ENCODE measurements around the gene RHOU.

DNA sequence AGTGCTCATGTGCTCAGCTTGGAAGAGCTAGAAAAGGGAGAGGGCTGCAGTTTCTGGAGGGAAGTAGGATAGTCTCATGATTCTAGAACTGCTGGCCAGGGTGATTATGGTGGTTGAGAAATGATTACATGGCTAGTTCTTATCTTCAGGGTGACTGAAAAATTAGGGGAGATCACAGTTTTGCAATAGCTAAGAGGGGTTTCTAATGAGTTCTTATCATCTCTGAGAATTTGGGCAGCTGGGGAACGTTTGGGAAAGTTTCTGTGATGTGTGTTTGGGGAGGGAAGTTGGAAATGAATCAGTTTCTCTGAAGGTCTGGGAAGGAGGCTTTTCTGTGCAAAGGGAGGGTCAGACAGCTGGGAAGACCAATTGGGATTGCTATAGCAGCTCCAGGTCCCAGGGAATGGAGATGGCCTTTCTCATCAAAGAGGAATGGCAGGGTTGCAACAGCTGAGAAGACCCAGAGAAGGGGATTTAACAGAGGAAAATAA, 7.6 kb upstream of the RHOU start:
- no peak for TF ChIP-seq EZH2 (IDR thresholded peaks at IDR 0.05; ENCODE audit: low read length, missing control alignments)
- TF ChIP-seq, protein P1, sequence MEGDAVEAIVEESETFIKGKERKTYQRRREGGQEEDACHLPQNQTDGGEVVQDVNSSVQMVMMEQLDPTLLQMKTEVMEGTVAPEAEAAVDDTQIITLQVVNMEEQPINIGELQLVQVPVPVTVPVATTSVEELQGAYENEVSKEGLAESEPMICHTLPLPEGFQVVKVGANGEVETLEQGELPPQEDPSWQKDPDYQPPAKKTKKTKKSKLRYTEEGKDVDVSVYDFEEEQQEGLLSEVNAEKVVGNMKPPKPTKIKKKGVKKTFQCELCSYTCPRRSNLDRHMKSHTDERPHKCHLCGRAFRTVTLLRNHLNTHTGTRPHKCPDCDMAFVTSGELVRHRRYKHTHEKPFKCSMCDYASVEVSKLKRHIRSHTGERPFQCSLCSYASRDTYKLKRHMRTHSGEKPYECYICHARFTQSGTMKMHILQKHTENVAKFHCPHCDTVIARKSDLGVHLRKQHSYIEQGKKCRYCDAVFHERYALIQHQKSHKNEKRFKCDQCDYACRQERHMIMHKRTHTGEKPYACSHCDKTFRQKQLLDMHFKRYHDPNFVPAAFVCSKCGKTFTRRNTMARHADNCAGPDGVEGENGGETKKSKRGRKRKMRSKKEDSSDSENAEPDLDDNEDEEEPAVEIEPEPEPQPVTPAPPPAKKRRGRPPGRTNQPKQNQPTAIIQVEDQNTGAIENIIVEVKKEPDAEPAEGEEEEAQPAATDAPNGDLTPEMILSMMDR (conservative IDR thresholded peaks at IDR 0.05 in 1 of 2, IDR thresholded peaks at IDR 0.05 in 1 of 2; ENCODE audit: low read depth in 1 of 2, low read length in 2 of 2) = no peak
